Umbilical cord (tissue), 2 donors: Measurements from ENCODE around the gene ABHD14A. TPM values are rescaled to one million over a fixed set of nuclear protein-coding genes. Genes with fewer than 3 reads are reported as not detected.
"Not testable (repeated sequence)": the region's sequence is repeated elsewhere in the genome, so short reads cannot be mapped to it uniquely, and the experiment has no call there.

Experiments
- DNase-seq: peaks from one replicate; pipeline ENCODE4 v3.0.0-alpha.2; 2015; ENCODE audit warnings: low spot score
- total RNA-seq: library from RNA; depleted of rRNA; stranded (reverse); fragments of >200 nt; gene quantifications from one replicate; pipeline ENCODE4 v1.2.3, GENCODE V29; 2014; ENCODE audit warnings: low replicate concordance; ENCODE audit not compliant: insufficient read depth

ABHD14A gene
- total RNA-seq, 1 donor from 2014 or later = 8.9 TPM

- DNase-seq = no peak
Measured at GRCh38 chr3:51970606-51971300, 4.1 kb upstream of the ABHD14A start.

- DNase-seq = no peak
Measured at GRCh38 chr3:51971350-51971749, 3.5 kb upstream of the ABHD14A start.

GRCh38 chr3:51974277-51974962 lies 444 bp upstream of the ABHD14A start:
- no peak for DNase-seq

- DNase-seq = peak; percentile 79
Measured at GRCh38 chr3:51975852-51976549, 1.1 kb downstream of the ABHD14A start.

GRCh38 chr3:51977446-51978142 lies 2.7 kb downstream of the ABHD14A start:
- no peak for DNase-seq

GRCh38 chr3:51978143-51978502 lies 3.3 kb downstream of the ABHD14A start:
- DNase-seq = no peak

- no peak for DNase-seq
Measured at GRCh38 chr3:51980253-51980652, 5.4 kb downstream of the ABHD14A start.

GRCh38 chr3:51982352-51982837 lies 7.5 kb downstream of the ABHD14A start:
- DNase-seq = no peak

- DNase-seq = peak; percentile 92
Measured at GRCh38 chr3:51982838-51983577, 8.1 kb downstream of the ABHD14A start, which contains the start of gene ACY1. ACY1 (plus strand) TSS chr3:51983535; CDS start chr3:51984065, 530 bp downstream.

GRCh38 chr3:51983578-51984268 lies 8.9 kb downstream of the ABHD14A start:
- no peak for DNase-seq

- DNase-seq = no peak
Measured at GRCh38 chr3:51984269-51984647, 9.4 kb downstream of the ABHD14A start.

- DNase-seq = no peak
Measured at GRCh38 chr3:51985063-51985462, 10.2 kb downstream of the ABHD14A start.

GRCh38 chr3:51986010-51986947 lies 11.4 kb downstream of the ABHD14A start:
- DNase-seq = no peak

- no peak for DNase-seq
Measured at GRCh38 chr3:51987568-51987967, 12.7 kb downstream of the ABHD14A start.

- no peak for DNase-seq
Measured at GRCh38 chr3:51988286-51989146, 13.7 kb downstream of the ABHD14A start.

- DNase-seq = not testable (repeated sequence)
Measured at GRCh38 chr3:51990501-51990971, 15.7 kb downstream of the ABHD14A start.

- no peak for DNase-seq
Measured at GRCh38 chr3:51992017-51992682, 17.3 kb downstream of the ABHD14A start.

- not testable (repeated sequence) for DNase-seq
Measured at GRCh38 chr3:51993657-51994056, 18.8 kb downstream of the ABHD14A start.
